Aorta (tissue), 5 donors: ENCODE measurements around the gene ERVW-1. TPM values are rescaled to one million over a fixed set of nuclear protein-coding genes. Genes with fewer than 3 reads are reported as not detected.
"Not testable (repeated sequence)": the region's sequence is repeated elsewhere in the genome, so short reads cannot be mapped to it uniquely, and the experiment has no call there.

Experiments used
- ATAC-seq: fragments of 200-7000 bp; cut with Tn5 transposase; one replicate; pipeline ENCODE4 v1.9.1; 2022; ENCODE audit warnings: moderate library complexity; ENCODE audit not compliant: low FRiP score
- DNase-seq, 2 donors: peaks; one replicate each; pipeline ENCODE4 v3.0.0-alpha.2; 2020
- H3K27ac ChIP-seq, 2 donors: one replicate each; pipeline ENCODE4 v1.5.1; 2013; ENCODE audit warnings: low read length in 2 of 2, mild to moderate bottlenecking in 2 of 2, moderate library complexity in 2 of 2, control low read depth in 1 of 2, inconsistent platforms in 1 of 2, low read depth in 1 of 2
- H3K27me3 ChIP-seq, 2 donors: one replicate each; pipeline ENCODE4 v1.6.1; 2013; ENCODE audit warnings: control low read depth in 1 of 2, low read length in 1 of 2, mild to moderate bottlenecking in 1 of 2, moderate library complexity in 1 of 2; ENCODE audit not compliant: insufficient read depth in 2 of 2, control insufficient read depth in 1 of 2
- H3K36me3 ChIP-seq, 2 donors: one replicate each; pipeline ENCODE4 v1.6.1; 2013; ENCODE audit warnings: control low read depth in 1 of 2, low read length in 1 of 2, mild to moderate bottlenecking in 1 of 2; ENCODE audit not compliant: insufficient read depth in 2 of 2, control insufficient read depth in 1 of 2
- H3K4me1 ChIP-seq, 2 donors: one replicate each; pipeline ENCODE4 v1.6.1; 2013; ENCODE audit warnings: low read length in 2 of 2, control low read depth in 1 of 2, mild to moderate bottlenecking in 1 of 2, moderate library complexity in 1 of 2; ENCODE audit not compliant: insufficient read depth in 2 of 2, control insufficient read depth in 1 of 2
- H3K4me3 ChIP-seq, 2 donors: one replicate each; pipeline ENCODE4 v1.5.1; 2013; ENCODE audit warnings: low read length in 2 of 2, control low read depth in 1 of 2, mild to moderate bottlenecking in 1 of 2
- H3K9me3 ChIP-seq: one replicate; pipeline ENCODE4 v1.6.1; 2013; ENCODE audit warnings: mild to moderate bottlenecking, low read length; ENCODE audit not compliant: control insufficient read depth
- WGBS, 2 donors: extraction: QIAGEN DNeasy Blood & Tissue Kit; methylation state at CpG; one replicate each; pipeline ENCODE4 v1.1.7; 2013; 5-methylcytosine and 5-hydroxymethylcytosine counted together
- intact Hi-C, 2 donors: fragments of 100-400 bp; cut with DNase I; formaldehyde crosslinking; loops; one replicate each; pipeline versions ENCODE4 v1.14.2 to v1.15.0; 2022
- polyA plus RNA-seq, 2 donors: library from polyadenylated mRNA; stranded (reverse); fragments of 200-250 nt; gene quantifications; one replicate each; pipeline ENCODE4 v1.2.3, GENCODE V29; 2013
- total RNA-seq, 2 donors: library from RNA; stranded (reverse); fragmentation: NEBNext Ultra II Directional; extraction: Animal tissue kit (Norgen Biotek cat#: 25700); gene quantifications; one replicate each; pipeline ENCODE4 v1.2.1, GENCODE V29; 2021
- donor health status: healthy with polysubstance abuse.
- donor health status: Bipolar disorder and iron deficiency.
- donor health status: DM: no; HTN: no; CAD: no.
- donor health status: DM: no; HTN: no; CAD: no.
- donor health status: DM: yes; HTN: yes; CAD: no.

ERVW-1 gene
- total and polyA plus RNA-seq, 4 donors: not detected

GRCh38 chr7:92478711-92479110 lies 965 bp upstream of the ERVW-1 start:
- intact Hi-C loops: no loop called here
- Histone ChIP-seq H3K36me3 (no peaks in the 10 kb centered on the region), H3K4me1 (no peaks in the 10 kb centered on the region), H3K27me3 (no peaks in the 10 kb centered on the region), H3K4me3 (no peak overlapping the region), H3K9me3 (no peaks in the 10 kb centered on the region), H3K27ac (no peak overlapping the region)
- WGBS, 2 donors: 86 to 94% methylated on average over 4 of the region's 4 CpGs
- no peak for ATAC-seq
- no peak for DNase-seq

GRCh38 chr7:92478095-92478494 lies 349 bp upstream of the ERVW-1 start:
- Histone ChIP-seq H3K9me3 (no peaks in the 10 kb centered on the region), H3K36me3 (no peaks in the 10 kb centered on the region), H3K4me3 (no peak overlapping the region), H3K4me1 (no peaks in the 10 kb centered on the region), H3K27ac (no peak overlapping the region), H3K27me3 (no peaks in the 10 kb centered on the region)
- DNase-seq: no peak
- intact Hi-C loops: no loop called here
- no peak for ATAC-seq
- WGBS, 2 donors: 84 to 85% methylated on average over 9 of the region's 9 CpGs

DNA sequence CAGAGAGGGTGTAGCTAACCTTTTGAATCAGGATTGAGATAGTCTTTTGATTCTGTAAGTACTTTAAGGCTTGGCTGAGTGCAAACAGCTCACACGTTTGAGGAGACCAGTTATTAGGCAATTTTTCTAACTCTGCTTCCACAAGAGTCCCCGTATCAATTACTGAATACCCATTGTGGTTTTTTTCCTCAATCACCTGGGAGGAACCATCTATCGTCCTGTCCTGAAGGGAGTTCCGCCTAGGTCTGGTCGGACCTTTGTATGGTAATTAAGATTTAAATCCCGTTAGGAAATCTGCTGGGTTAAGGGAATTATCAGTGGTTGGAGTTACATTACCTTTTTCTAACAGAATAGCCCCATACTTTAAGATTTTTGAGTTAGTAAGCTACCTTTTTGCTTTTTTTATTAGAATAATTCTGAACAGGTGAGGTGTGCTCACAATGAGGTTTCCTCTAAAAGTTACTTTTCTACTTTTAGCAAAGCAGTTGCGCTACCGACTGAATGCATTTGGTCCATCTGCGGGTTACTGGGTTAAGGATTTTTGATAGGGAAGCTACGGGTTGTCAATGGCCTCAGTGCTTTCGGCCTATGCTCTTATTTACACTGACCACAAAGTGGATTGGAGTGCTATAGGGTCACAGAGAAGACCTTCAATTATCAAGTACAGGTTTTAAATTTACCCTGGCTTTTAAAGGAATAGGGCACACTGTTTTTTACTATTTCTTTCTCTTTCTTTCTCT lies 1.7 kb downstream of the ERVW-1 start:
- H3K27ac ChIP-seq, H3K4me1 ChIP-seq, H3K9me3 ChIP-seq, H3K4me3 ChIP-seq, ATAC-seq, DNase-seq, H3K36me3 ChIP-seq, H3K27me3 ChIP-seq, intact Hi-C loops: not testable (repeated sequence)
- 91 to 93% methylated on average over 11 of the region's 11 CpGs for WGBS, 2 donors

DNA sequence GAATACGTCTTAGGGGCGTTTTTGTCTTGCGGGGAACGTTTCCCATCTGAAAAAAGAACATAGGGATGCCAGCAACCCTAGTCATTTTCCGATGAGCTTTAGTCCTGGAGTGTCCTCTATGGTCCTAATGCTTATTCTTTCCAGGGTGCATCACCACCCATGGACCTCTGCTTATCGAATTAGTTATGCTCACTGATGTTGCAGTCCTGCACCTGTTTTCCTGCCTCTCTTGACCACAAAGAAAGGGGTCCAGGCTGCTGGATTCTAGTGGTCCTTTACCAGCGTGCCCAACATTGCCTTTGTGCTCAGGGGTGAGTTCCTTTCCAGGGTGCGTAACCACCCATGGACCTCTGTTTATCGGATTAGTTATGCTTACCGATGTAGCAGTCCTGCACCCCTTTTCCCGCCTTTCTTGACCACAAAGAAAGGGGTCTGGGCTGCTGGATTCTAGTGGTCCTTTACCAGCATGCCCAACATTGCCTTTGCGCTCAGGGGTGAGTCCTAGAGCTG lies 2.4 kb downstream of the ERVW-1 start:
- H3K36me3 ChIP-seq, ATAC-seq, DNase-seq, intact Hi-C loops, H3K9me3 ChIP-seq, H3K4me3 ChIP-seq, H3K4me1 ChIP-seq, H3K27ac ChIP-seq, H3K27me3 ChIP-seq: not testable (repeated sequence)
- 88 to 92% methylated on average over 12 of the region's 12 CpGs for WGBS, 2 donors

- WGBS, 2 donors: 89 to 90% methylated on average over 10 of the region's 10 CpGs
- DNase-seq, H3K4me3 ChIP-seq, ATAC-seq, H3K36me3 ChIP-seq, H3K9me3 ChIP-seq, H3K4me1 ChIP-seq, H3K27me3 ChIP-seq, intact Hi-C loops, H3K27ac ChIP-seq: not testable (repeated sequence)
Measured at GRCh38 chr7:92473989-92474388, 3.8 kb downstream of the ERVW-1 start.

- not testable (repeated sequence) for H3K27me3 ChIP-seq, ATAC-seq
Measured at GRCh38 chr7:92468589-92468988, 9.2 kb downstream of the ERVW-1 start.

DNA sequence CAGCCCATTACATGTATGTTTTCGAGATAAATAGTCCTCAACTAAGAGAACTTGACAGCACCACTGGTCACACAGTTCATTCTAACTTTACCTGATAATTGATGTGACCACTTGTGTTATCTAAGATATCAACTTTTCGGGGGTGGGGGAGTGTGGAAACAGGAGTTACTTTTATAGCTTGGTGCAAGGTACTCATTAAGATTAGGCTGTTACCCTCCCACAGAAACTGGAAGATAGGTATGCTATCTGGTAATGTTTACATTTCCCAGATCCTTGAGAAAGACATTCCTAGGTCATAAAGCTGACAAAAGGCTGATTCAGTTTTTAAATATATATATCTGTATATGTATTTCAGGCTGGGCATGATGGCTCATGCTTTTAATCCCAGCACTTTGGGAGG lies 11.1 kb downstream of the ERVW-1 start:
- DNase-seq (no peak), ATAC-seq (no peak)
- WGBS, 2 donors: 89 to 90% methylated on average over 2 of the region's 2 CpGs
- Histone ChIP-seq H3K4me3 (no peak overlapping the region), H3K27ac (no peak overlapping the region), H3K9me3 (no peaks in the 10 kb centered on the region), H3K4me1 (no peaks in the 10 kb centered on the region), H3K27me3 (no peaks in the 10 kb centered on the region), H3K36me3 (peaks cover 0 to 5% of the 10 kb centered on the region in 2 donors)
- intact Hi-C loops: no loop called here

More at GRCh38 chr7:92468589-92468988, 9.2 kb downstream of the ERVW-1 start:
- H3K9me3 ChIP-seq, H3K27ac ChIP-seq, H3K36me3 ChIP-seq, H3K4me3 ChIP-seq, DNase-seq, H3K4me1 ChIP-seq, intact Hi-C loops: not testable (repeated sequence)
- 94 to 98% methylated on average over 9 of the region's 9 CpGs for WGBS, 2 donors

- no peak overlapping the region for H3K27ac ChIP-seq
- H3K27me3 ChIP-seq: no peaks in the 10 kb centered on the region
- intact Hi-C loops: no loop called here
- ATAC-seq: no peak
- H3K9me3 ChIP-seq: no peaks in the 10 kb centered on the region
- no peaks in the 10 kb centered on the region for H3K4me1 ChIP-seq
- no peak overlapping the region for H3K4me3 ChIP-seq
- no peak for DNase-seq
- 62 to 69% methylated on average over 3 of the region's 3 CpGs for WGBS, 2 donors
- peaks cover 0 to 5% of the 10 kb centered on the region in 2 donors for H3K36me3 ChIP-seq
Measured at GRCh38 chr7:92464515-92464914, 13.2 kb downstream of the ERVW-1 start.

DNA sequence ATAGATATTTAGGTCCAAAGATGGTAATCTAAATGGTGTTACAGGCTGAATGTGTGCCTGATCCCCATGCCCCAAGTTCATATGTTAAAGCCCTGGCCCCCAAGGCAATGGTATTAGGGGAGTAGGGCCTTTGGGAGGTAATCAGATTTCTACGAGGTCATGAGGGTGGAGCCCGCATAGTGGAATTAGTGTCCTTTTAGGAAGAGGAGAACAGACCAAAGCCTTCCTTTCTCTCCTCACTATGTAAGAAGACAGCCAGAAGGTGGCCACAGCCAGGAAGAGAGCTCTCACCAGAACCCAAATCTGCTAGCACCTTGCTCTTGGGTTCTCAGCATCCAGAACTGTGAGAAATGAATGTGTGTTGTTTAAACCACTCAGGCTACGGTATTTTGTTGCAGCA lies 15.2 kb downstream of the ERVW-1 start:
- H3K27ac ChIP-seq: no peak overlapping the region
- 92 to 96% methylated on average over 3 of the region's 3 CpGs for WGBS, 2 donors
- ATAC-seq (no peak), DNase-seq (no peak)
- no peak overlapping the region for H3K4me3 ChIP-seq
- no peaks in the 10 kb centered on the region for H3K4me1 ChIP-seq
- no peaks in the 10 kb centered on the region for H3K27me3 ChIP-seq
- H3K9me3 ChIP-seq: no peaks in the 10 kb centered on the region
- intact Hi-C loops: no loop called here
- peaks cover 0 to 5% of the 10 kb centered on the region in 2 donors for H3K36me3 ChIP-seq
